ENCODE measurements around the gene TMUB1.

DNA sequence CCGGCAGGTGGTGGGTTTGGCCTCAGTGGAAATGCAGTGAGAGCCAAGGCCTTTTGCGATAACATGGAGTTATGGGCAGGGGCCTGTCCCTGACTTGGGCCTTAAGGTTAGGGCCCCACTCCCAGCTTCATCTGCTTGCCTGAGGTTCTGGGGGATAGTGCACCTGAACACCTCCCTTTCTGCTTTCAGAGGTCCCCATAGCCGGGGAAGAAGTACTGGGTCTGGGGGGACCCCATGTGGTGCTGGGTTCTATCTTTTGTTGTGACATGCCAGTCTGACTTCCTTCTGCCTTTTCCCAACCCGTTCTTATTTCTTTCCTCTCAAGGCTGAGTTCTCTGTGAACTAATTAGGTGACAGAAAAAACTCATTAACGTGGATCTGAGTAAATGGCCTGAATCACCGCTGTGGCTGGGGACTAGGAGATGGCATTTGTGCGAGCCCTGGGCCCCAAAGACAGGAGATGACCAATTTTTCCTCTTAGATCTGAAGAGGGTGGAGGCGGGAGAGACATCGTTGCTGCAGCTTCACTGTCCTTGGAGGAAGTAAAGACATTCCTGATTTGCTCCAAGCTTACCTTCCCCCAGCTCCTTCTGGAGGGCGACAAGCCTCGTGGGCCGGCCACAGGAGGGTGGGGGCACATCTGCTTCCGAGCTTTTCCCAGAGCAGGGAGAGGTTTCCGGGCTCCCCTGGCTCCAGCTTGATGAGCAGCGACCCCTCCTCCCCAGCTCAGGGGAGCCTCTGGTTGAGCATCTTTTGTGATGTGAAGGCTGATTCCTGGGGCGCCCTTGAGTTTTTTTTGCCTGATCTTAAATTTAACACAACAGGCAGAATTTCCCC is 4.9 kb upstream of the TMUB1 start:
- TF ChIP-seq GATA2 (IDR thresholded peaks at IDR 0.05; ENCODE audit: low read depth, low read length) (no peak), GATA3 (IDR thresholded peaks at IDR 0.05; ENCODE audit: low read depth, low read length) (no peak)
